ENCODE data around the gene RTL3. TPM values are rescaled to one million over a fixed set of nuclear protein-coding genes. Genes with fewer than 3 reads are reported as not detected.
A peak's percentile ranks its signal among the peaks of the same experiment; 100 is the strongest.
"Not testable (repeated sequence)": the region's sequence is repeated elsewhere in the genome, so short reads cannot be mapped to it uniquely, and the experiment has no call there.

RTL3 gene
- total RNA-seq, 1 donor from 2014 or later = not detected

DNA sequence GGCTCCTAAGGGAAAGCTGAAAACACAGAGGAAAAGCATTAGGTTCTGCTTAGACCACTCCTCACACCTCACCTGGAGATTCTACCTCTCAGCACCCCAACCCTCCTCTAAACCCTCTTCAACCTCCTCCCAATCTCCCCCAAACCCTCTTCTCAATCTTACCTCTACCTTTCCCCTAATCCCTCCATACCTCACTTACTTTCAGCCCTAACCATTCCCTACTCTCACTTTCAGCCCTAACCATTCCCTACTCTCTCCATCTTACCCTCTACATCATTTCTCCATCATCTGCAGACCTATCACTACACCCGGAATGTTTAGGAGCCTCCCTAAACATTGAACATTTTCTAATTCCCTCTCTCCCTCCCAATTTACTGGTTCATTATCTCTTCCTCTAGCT is 3.5 kb downstream of the RTL3 start:
- Mint-ChIP-seq H3K27ac (no peak overlapping the region), H3K4me3 (no peak overlapping the region), H3K4me1 (ENCODE audit: low read depth) (peaks cover 44% of the 10 kb centered on the region), H3K36me3 (ENCODE audit: low read depth) (no peaks in the 10 kb centered on the region), H3K27me3 (ENCODE audit: insufficient read depth) (no peaks in the 10 kb centered on the region), H3K9me3 (no peaks in the 10 kb centered on the region)
- intact Hi-C loops (cut with micrococcal nuclease) = loop anchor here (10.0 kb wide), 2 partner anchors 101 to 521 kb away; partner anchors contain the start of gene TAF9B
- DNase-seq (ENCODE audit: low spot score) = no peak

- Mint-ChIP-seq H3K27me3 (ENCODE audit: insufficient read depth) (no peaks in the 10 kb centered on the region), H3K36me3 (ENCODE audit: low read depth) (peaks cover under 1% of the 10 kb centered on the region), H3K9me3 (peaks cover under 1% of the 10 kb centered on the region), H3K27ac (peak overlapping the region; percentile 49), H3K4me3 (peak overlapping the region; percentile 55), H3K4me1 (ENCODE audit: low read depth) (peaks cover 38% of the 10 kb centered on the region)
- no peak for DNase-seq (ENCODE audit: low spot score)
- intact Hi-C loops (cut with micrococcal nuclease) = loop anchor here (2.0 to 10.0 kb wide), 7 partner anchors 98 to 518 kb away; partner anchors contain the start of genes CYSLTR1, P2RY10 and TAF9B
Observed at GRCh38 chrX:78653118-78653822, 5.9 kb downstream of the RTL3 start.

- Mint-ChIP-seq H3K27ac (peak overlapping the region; percentile 85), H3K27me3 (ENCODE audit: insufficient read depth) (no peaks in the 10 kb centered on the region), H3K4me1 (ENCODE audit: low read depth) (peaks cover 35% of the 10 kb centered on the region), H3K9me3 (peaks cover 21% of the 10 kb centered on the region), H3K36me3 (ENCODE audit: low read depth) (peaks cover 14% of the 10 kb centered on the region), H3K4me3 (peak overlapping the region; percentile 56)
- intact Hi-C loops (cut with micrococcal nuclease) = loop anchor here (1.0 to 10.0 kb wide), 9 partner anchors 96 to 608 kb away; partner anchors contain the start of genes CYSLTR1 and TAF9B
- no peak for DNase-seq (ENCODE audit: low spot score)
Observed at GRCh38 chrX:78650906-78651437, 8.2 kb downstream of the RTL3 start.

DNA sequence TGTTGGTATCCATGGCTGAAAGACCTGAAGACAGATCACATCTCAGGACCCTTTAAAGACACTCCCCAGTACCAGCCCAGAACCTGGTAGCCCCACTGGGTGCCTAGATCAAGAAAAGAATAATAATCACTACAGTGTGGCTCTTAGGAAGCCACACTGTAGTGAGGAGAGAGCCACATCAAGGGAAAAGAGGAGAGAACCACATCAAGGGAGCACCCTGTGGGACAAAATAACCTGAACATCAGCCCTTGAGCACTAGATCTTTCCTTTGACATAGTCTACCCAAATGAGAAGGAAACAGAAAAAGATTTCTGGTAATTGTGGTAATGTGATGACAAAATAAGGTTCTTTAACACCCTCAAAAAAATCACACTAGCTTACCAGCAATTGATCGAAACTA is 15.3 kb downstream of the RTL3 start:
- no peak for DNase-seq (ENCODE audit: low spot score)
- Mint-ChIP-seq H3K27ac (peak overlapping the region; percentile 7), H3K9me3 (peaks cover 43% of the 10 kb centered on the region), H3K4me1 (ENCODE audit: low read depth) (peaks cover 11% of the 10 kb centered on the region), H3K27me3 (ENCODE audit: insufficient read depth) (no peaks in the 10 kb centered on the region), H3K4me3 (no peak overlapping the region), H3K36me3 (ENCODE audit: low read depth) (peaks cover 25% of the 10 kb centered on the region)
- intact Hi-C loops (cut with micrococcal nuclease) = no loop called here

- H3K9me3 Mint-ChIP-seq = peaks cover 46% of the 10 kb centered on the region
- H3K27ac Mint-ChIP-seq = no peak overlapping the region
- H3K36me3 Mint-ChIP-seq (ENCODE audit: low read depth) = peaks cover 23% of the 10 kb centered on the region
- intact Hi-C loops (cut with micrococcal nuclease) = no loop called here
- peaks cover 11% of the 10 kb centered on the region for H3K4me1 Mint-ChIP-seq (ENCODE audit: low read depth)
- H3K4me3 Mint-ChIP-seq = no peak overlapping the region
- no peak for DNase-seq (ENCODE audit: low spot score)
- H3K27me3 Mint-ChIP-seq (ENCODE audit: insufficient read depth) = no peaks in the 10 kb centered on the region
Observed at GRCh38 chrX:78643096-78643495, 16.0 kb downstream of the RTL3 start.

DNA sequence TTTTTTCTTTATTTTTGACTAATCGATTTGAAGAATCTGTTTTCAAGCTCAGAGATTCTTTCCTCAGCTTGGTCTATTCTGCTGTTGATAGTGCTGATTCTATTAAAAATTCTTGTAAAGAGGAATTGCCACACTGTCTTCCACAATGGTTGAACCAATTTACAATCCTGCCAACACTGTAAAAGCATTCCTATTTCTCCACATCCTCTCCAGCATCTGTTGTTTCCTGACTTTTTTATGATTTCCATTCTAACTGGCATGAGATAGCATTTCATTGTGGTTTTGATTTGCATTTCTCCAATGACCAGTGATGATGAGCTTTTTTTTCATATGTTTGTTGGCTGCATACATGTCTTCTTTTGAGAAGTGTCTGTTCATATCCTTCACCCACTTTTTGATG is 23.0 kb downstream of the RTL3 start:
- H3K27me3 Mint-ChIP-seq (ENCODE audit: insufficient read depth); H3K4me3 Mint-ChIP-seq; H3K4me1 Mint-ChIP-seq (ENCODE audit: low read depth); intact Hi-C loops (cut with micrococcal nuclease); H3K9me3 Mint-ChIP-seq; DNase-seq (ENCODE audit: low spot score); H3K36me3 Mint-ChIP-seq (ENCODE audit: low read depth); H3K27ac Mint-ChIP-seq: not testable (repeated sequence)

DNA sequence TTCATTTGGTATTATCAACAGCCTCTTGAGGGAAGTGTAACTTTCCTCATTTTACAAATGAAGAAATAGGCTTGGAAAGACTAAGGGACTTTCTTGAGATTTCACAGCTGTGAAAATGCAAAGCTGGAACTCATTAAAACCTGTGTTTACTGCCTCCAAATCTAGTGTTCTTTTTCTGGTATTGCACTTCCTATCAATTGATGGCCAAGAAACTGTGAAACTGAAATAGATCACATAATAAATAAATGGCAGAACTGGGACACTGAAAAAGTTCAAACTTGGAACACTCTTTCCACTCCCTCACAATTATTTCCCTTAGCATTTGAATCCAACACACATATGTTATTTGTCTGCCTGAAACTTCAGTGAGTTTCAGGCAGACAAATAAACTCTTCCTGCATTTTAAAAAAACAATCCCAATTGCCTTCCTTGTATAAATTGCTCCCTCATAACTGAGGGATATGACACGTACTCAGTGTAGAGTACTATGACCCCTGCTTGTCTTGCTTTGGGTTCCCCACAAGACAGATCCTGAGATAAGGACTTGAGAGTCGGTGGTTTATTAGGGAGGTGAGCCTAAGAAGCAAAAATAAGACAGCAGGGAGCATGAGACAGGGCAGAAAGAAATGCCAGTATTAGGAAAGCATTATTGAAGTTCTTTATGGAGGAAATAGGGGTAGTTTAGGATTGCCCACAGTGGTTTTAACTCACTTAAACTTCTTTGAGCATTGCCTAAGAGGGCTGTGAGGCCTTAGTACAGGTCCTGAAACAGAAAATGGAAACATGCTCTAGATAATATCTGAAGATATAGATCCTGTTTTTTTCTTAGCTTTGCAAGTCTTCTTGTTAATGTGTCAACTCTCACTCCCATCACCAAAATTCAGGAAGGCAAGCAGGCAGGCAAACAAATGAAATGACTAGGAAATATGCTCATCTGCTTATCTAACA is 33.9 kb downstream of the RTL3 start:
- Mint-ChIP-seq H3K4me3 (no peak overlapping the region), H3K9me3 (no peaks in the 10 kb centered on the region), H3K27me3 (ENCODE audit: insufficient read depth) (no peaks in the 10 kb centered on the region), H3K27ac (no peak overlapping the region), H3K4me1 (ENCODE audit: low read depth) (peaks cover 11% of the 10 kb centered on the region), H3K36me3 (ENCODE audit: low read depth) (no peaks in the 10 kb centered on the region)
- intact Hi-C loops (cut with micrococcal nuclease) = no loop called here
- DNase-seq (ENCODE audit: low spot score) = no peak

- no peaks in the 10 kb centered on the region for H3K9me3 Mint-ChIP-seq
- peaks cover 11% of the 10 kb centered on the region for H3K4me1 Mint-ChIP-seq (ENCODE audit: low read depth)
- H3K27me3 Mint-ChIP-seq (ENCODE audit: insufficient read depth) = no peaks in the 10 kb centered on the region
- no peak for DNase-seq (ENCODE audit: low spot score)
- H3K36me3 Mint-ChIP-seq (ENCODE audit: low read depth) = no peaks in the 10 kb centered on the region
- H3K27ac Mint-ChIP-seq = no peak overlapping the region
- no peak overlapping the region for H3K4me3 Mint-ChIP-seq
- intact Hi-C loops (cut with micrococcal nuclease) = no loop called here
Observed at GRCh38 chrX:78624426-78624825, 34.7 kb downstream of the RTL3 start.

GRCh38 chrX:78622831-78623230 is 36.3 kb downstream of the RTL3 start:
- Mint-ChIP-seq H3K36me3 (ENCODE audit: low read depth) (no peaks in the 10 kb centered on the region), H3K9me3 (peaks cover 12% of the 10 kb centered on the region), H3K27ac (no peak overlapping the region), H3K4me3 (no peak overlapping the region), H3K4me1 (ENCODE audit: low read depth) (peaks cover 11% of the 10 kb centered on the region), H3K27me3 (ENCODE audit: insufficient read depth) (peaks cover 2% of the 10 kb centered on the region)
- no peak for DNase-seq (ENCODE audit: low spot score)
- intact Hi-C loops (cut with micrococcal nuclease) = no loop called here

- Mint-ChIP-seq H3K4me1 (ENCODE audit: low read depth) (peaks cover under 1% of the 10 kb centered on the region), H3K9me3 (peaks cover 17% of the 10 kb centered on the region), H3K27me3 (ENCODE audit: insufficient read depth) (peaks cover 4% of the 10 kb centered on the region), H3K36me3 (ENCODE audit: low read depth) (no peaks in the 10 kb centered on the region), H3K4me3 (no peak overlapping the region), H3K27ac (no peak overlapping the region)
- DNase-seq (ENCODE audit: low spot score) = no peak
- intact Hi-C loops (cut with micrococcal nuclease) = no loop called here
Observed at GRCh38 chrX:78619834-78620233, 39.3 kb downstream of the RTL3 start.

GRCh38 chrX:78618987-78619386 is 40.1 kb downstream of the RTL3 start:
- Mint-ChIP-seq H3K27me3 (ENCODE audit: insufficient read depth) (peaks cover 4% of the 10 kb centered on the region), H3K4me3 (no peak overlapping the region), H3K36me3 (ENCODE audit: low read depth) (no peaks in the 10 kb centered on the region), H3K27ac (no peak overlapping the region), H3K9me3 (peaks cover 17% of the 10 kb centered on the region), H3K4me1 (ENCODE audit: low read depth) (no peaks in the 10 kb centered on the region)
- DNase-seq (ENCODE audit: low spot score) = no peak
- intact Hi-C loops (cut with micrococcal nuclease) = no loop called here

DNA sequence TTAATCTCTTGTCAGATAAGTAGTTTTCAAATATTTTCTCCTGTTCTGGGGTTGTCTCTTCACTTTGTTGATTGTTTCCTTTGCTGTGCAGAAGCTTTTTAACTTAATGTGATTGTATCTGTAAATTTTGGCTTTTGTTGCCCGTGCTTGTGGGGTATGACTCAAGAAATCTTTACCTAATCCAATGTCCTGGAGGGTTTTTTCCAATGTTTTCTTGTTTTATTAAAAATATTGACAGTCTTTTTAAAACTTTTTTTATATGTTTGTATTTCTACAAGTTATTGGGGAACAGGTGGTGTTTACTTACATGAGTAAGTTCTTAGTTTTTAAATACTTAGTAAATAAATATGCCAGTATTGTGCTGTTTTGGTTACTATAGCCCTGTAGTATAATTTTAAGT is 44.9 kb downstream of the RTL3 start:
- no peak overlapping the region for H3K4me3 Mint-ChIP-seq
- peaks cover 4% of the 10 kb centered on the region for H3K27me3 Mint-ChIP-seq (ENCODE audit: insufficient read depth)
- intact Hi-C loops (cut with micrococcal nuclease) = no loop called here
- DNase-seq (ENCODE audit: low spot score) = no peak
- peaks cover 21% of the 10 kb centered on the region for H3K9me3 Mint-ChIP-seq
- no peaks in the 10 kb centered on the region for H3K36me3 Mint-ChIP-seq (ENCODE audit: low read depth)
- no peaks in the 10 kb centered on the region for H3K4me1 Mint-ChIP-seq (ENCODE audit: low read depth)
- H3K27ac Mint-ChIP-seq = no peak overlapping the region
